Gastrocnemius medialis (tissue), 4 donors: ENCODE measurements around the gene DOCK3.

Experiments used
- POLR2A ChIP-seq, 2 donors: fragments of 450-650 bp; IDR thresholded peaks; one replicate each; pipeline ENCODE4 v1.6.1; 2017; ENCODE audit warnings: antibody characterized with exemption in 2 of 2, mild to moderate bottlenecking in 2 of 2, moderate library complexity in 2 of 2
- TF ChIP-seq, protein P1 (sequence below), 5 experiments: fragments of 450-650 bp in 3 of 5; fragments of 200-600 bp in 2 of 5; sonication (generic) in 2 of 5; IDR thresholded peaks in 4 of 5; conservative IDR thresholded peaks in 1 of 5; 1 replicate in 4 of 5; 2 replicates in 1 of 5; pipeline ENCODE4 v1.5.1; 2016 to 2019; ENCODE audit warnings: antibody characterized with exemption in 5 of 5, mild to moderate bottlenecking in 3 of 5, moderate library complexity in 3 of 5

DNA sequence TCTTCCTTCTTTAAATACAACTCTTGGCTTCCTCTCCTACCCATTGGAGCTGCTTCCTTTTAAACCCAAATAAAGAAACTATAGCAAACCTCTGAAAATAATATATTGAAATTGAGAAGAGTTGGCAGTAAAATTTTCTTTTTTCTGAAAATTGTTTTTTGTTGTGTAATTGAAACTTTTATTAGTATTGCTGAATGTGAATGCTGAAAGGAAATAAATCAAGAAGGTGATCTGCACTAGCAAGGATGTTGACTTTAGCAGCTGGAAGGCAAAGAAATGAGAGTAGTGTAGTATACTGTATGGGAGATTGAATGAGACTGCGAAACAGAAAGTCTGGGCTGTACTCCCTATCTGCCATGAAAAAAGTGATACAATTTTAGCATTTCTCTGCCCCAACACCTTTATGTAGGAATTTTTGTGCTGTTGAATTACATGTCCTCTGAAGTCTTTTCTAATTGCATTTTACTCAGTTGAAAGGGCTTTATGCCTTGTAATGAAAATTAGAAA, 166.3 kb downstream of the DOCK3 start:
- TF ChIP-seq, protein P1, sequence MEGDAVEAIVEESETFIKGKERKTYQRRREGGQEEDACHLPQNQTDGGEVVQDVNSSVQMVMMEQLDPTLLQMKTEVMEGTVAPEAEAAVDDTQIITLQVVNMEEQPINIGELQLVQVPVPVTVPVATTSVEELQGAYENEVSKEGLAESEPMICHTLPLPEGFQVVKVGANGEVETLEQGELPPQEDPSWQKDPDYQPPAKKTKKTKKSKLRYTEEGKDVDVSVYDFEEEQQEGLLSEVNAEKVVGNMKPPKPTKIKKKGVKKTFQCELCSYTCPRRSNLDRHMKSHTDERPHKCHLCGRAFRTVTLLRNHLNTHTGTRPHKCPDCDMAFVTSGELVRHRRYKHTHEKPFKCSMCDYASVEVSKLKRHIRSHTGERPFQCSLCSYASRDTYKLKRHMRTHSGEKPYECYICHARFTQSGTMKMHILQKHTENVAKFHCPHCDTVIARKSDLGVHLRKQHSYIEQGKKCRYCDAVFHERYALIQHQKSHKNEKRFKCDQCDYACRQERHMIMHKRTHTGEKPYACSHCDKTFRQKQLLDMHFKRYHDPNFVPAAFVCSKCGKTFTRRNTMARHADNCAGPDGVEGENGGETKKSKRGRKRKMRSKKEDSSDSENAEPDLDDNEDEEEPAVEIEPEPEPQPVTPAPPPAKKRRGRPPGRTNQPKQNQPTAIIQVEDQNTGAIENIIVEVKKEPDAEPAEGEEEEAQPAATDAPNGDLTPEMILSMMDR (IDR thresholded peaks at IDR 0.05 in 4 of 5, conservative IDR thresholded peaks at IDR 0.05 in 1 of 5): no peak
- no peak for TF ChIP-seq POLR2A (IDR thresholded peaks at IDR 0.05)
